H1 (cell line): ENCODE results near the gene SLU7. TPM values are rescaled to one million over a fixed set of nuclear protein-coding genes. Genes with fewer than 3 reads are reported as not detected.

Experiments
- CTCF ChIA-PET: fragments of 300-600 bp; sonication (Branson Sonifier 250); formaldehyde crosslinking; loops from one replicate; lab custom pipeline; 2021; ENCODE audit not compliant: partially characterized antibody; lab: Charles Lee
- POLR2A ChIA-PET: fragments of 300-600 bp; sonication (Branson Sonifier 250); formaldehyde crosslinking; loops from one replicate; lab custom pipeline; 2021; ENCODE audit warnings: inconsistent platforms; ENCODE audit not compliant: partially characterized antibody; lab: Charles Lee
- DNase-seq, 2 experiments: peaks; one replicate each; pipeline versions ENCODE4 v3.0.0 to v3.0.0-alpha.2; 2010 to 2022; ENCODE audit warnings: low spot score in 2 of 2, low read depth in 1 of 2, mixed read lengths in 1 of 2
- FAIRE-seq: peaks from 2 replicates; lab custom pipeline; 2011; peaks lifted over from hg19 to GRCh38; lab: Jason Lieb, UNC
- H2AFZ ChIP-seq: 2 replicates; pipeline ENCODE4 v1.8.1; 2012; ENCODE audit warnings: low read length, inconsistent platforms
- H2AK5ac ChIP-seq: 2 replicates; pipeline ENCODE4 v1.6.1; 2013; ENCODE audit warnings: low read depth, low read length
- H2BK120ac ChIP-seq: replicated peaks from 2 replicates; pipeline ENCODE3; 2013; ENCODE audit warnings: low read depth, low read length, inconsistent platforms
- H2BK12ac ChIP-seq: 2 replicates; pipeline ENCODE4 v1.6.1; 2013; ENCODE audit warnings: low read depth, low read length
- H2BK15ac ChIP-seq: 2 replicates; pipeline ENCODE4 v1.6.1; 2013; ENCODE audit warnings: low read length
- H2BK20ac ChIP-seq: 2 replicates; pipeline ENCODE4 v1.6.1; 2013; ENCODE audit warnings: low read length
- H2BK5ac ChIP-seq: 2 replicates; pipeline ENCODE4 v1.6.1; 2013; ENCODE audit warnings: low read depth, low read length
- H3K14ac ChIP-seq: 2 replicates; pipeline ENCODE4 v1.6.1; 2013; ENCODE audit warnings: inconsistent platforms; ENCODE audit not compliant: insufficient read length
- H3K18ac ChIP-seq: 2 replicates; pipeline ENCODE4 v1.6.1; 2013; ENCODE audit warnings: low read length; ENCODE audit errors: extremely low read depth
- H3K23ac ChIP-seq: 2 replicates; pipeline ENCODE4 v1.6.1; 2013; ENCODE audit warnings: inconsistent platforms; ENCODE audit not compliant: insufficient read length
- H3K23me2 ChIP-seq: 2 replicates; pipeline ENCODE4 v1.6.1; 2013; ENCODE audit warnings: low read depth, low read length
- H3K27ac ChIP-seq: 2 replicates; pipeline ENCODE4 v1.6.1; 2011; ENCODE audit warnings: low read depth, low read length, inconsistent platforms
- H3K27me3 ChIP-seq, 4 experiments: replicated peaks in 1 of 4; 1 replicate in 1 of 4; 2 replicates in 3 of 4; pipeline versions ENCODE4 v1.6.1 to v1.8.1; 2011 to 2013; ENCODE audit warnings: low read length in 3 of 4, mild to moderate bottlenecking in 3 of 4, inconsistent platforms in 2 of 4, mixed read lengths in 2 of 4, moderate library complexity in 1 of 4; ENCODE audit not compliant: control insufficient read depth in 3 of 4, insufficient read depth in 3 of 4; ENCODE audit errors: extremely low read depth in 1 of 4
- H3K36me3 ChIP-seq, 4 experiments: 2 replicates each; pipeline versions ENCODE4 v1.6.1 to v1.8.1; 2011 to 2013; ENCODE audit warnings: mild to moderate bottlenecking in 4 of 4, low read length in 3 of 4, moderate library complexity in 2 of 4, control low read depth in 1 of 4, inconsistent platforms in 1 of 4; ENCODE audit not compliant: insufficient read depth in 4 of 4, control insufficient read depth in 2 of 4
- H3K4ac ChIP-seq: replicated peaks from 2 replicates; pipeline ENCODE3; 2013; ENCODE audit warnings: low read length, low read depth, mixed read lengths, inconsistent platforms; ENCODE audit not compliant: insufficient read length
- H3K4me1 ChIP-seq, 4 experiments: replicated peaks in 1 of 4; 1 replicate in 1 of 4; 2 replicates in 3 of 4; pipeline versions ENCODE4 v1.6.1 to v1.8.1; 2011 to 2013; ENCODE audit warnings: low read length in 3 of 4, inconsistent platforms in 2 of 4, mixed read lengths in 1 of 4; ENCODE audit not compliant: insufficient read depth in 4 of 4, control insufficient read depth in 3 of 4
- H3K4me2 ChIP-seq, 2 experiments: 2 replicates each; pipeline versions ENCODE4 v1.6.1 to v1.8.1; 2011 to 2013; ENCODE audit warnings: low read depth in 2 of 2, low read length in 2 of 2, control low read depth in 1 of 2, inconsistent platforms in 1 of 2, mild to moderate bottlenecking in 1 of 2; ENCODE audit not compliant: insufficient read depth in 1 of 2
- H3K4me3 ChIP-seq, 4 experiments: fragments of 200-600, 300-600 bp in 1 of 4; sonication (generic), shearing (Covaris generic), sonication (Bioruptor Twin) in 1 of 4; 2 replicates each; pipeline versions ENCODE4 v1.5.1 to v1.8.1; 2011 to 2016; ENCODE audit warnings: low read length in 4 of 4, low read depth in 3 of 4, control low read depth in 2 of 4, inconsistent platforms in 2 of 4, mild to moderate bottlenecking in 2 of 4, mixed read lengths in 1 of 4, moderate library complexity in 1 of 4; ENCODE audit not compliant: insufficient read depth in 2 of 4; ENCODE audit errors: extremely low read depth in 1 of 4
- H3K56ac ChIP-seq: replicated peaks from 2 replicates; pipeline ENCODE3; 2013; ENCODE audit warnings: low read depth, mild to moderate bottlenecking, mixed read lengths, low read length, inconsistent platforms; ENCODE audit not compliant: insufficient read length
- H3K79me1 ChIP-seq: 2 replicates; pipeline ENCODE4 v1.6.1; 2013; ENCODE audit warnings: low read depth, low read length, control low read depth
- H3K79me2 ChIP-seq, 2 experiments: 2 replicates each; pipeline versions ENCODE4 v1.6.1 to v1.8.1; 2012 to 2013; ENCODE audit warnings: low read length in 2 of 2, mild to moderate bottlenecking in 2 of 2, inconsistent platforms in 1 of 2; ENCODE audit not compliant: insufficient read depth in 2 of 2, control insufficient read depth in 1 of 2
- H3K9ac ChIP-seq, 4 experiments: replicated peaks in 1 of 4; 1 replicate in 1 of 4; 2 replicates in 3 of 4; pipeline versions ENCODE4 v1.6.1 to v1.8.1; 2011 to 2013; ENCODE audit warnings: low read depth in 3 of 4, low read length in 3 of 4, control low read depth in 2 of 4, mild to moderate bottlenecking in 2 of 4, moderate library complexity in 2 of 4, inconsistent platforms in 1 of 4; ENCODE audit errors: extremely low read depth in 1 of 4
- H3K9me3 ChIP-seq, 2 experiments: 2 replicates each; pipeline versions ENCODE4 v1.6.1 to v1.8.1; 2012 to 2013; ENCODE audit warnings: mild to moderate bottlenecking in 2 of 2, moderate library complexity in 2 of 2, control low read depth in 1 of 2, inconsistent platforms in 1 of 2, low read depth in 1 of 2, low read length in 1 of 2, mixed read lengths in 1 of 2; ENCODE audit not compliant: insufficient read depth in 2 of 2
- H4K20me1 ChIP-seq, 2 experiments: replicated peaks in 1 of 2; 2 replicates each; pipeline versions ENCODE3 to v1.8.1; 2011 to 2013; ENCODE audit warnings: inconsistent platforms in 2 of 2, low read length in 2 of 2, mild to moderate bottlenecking in 1 of 2; ENCODE audit not compliant: insufficient read depth in 2 of 2, control insufficient read depth in 1 of 2
- H4K5ac ChIP-seq: 2 replicates; pipeline ENCODE4 v1.6.1; 2013; ENCODE audit warnings: low read length, low read depth, mixed read lengths, inconsistent platforms; ENCODE audit not compliant: insufficient read length
- H4K8ac ChIP-seq: 2 replicates; pipeline ENCODE4 v1.8.0; 2013; ENCODE audit warnings: mild to moderate bottlenecking, moderate library complexity, low read length, inconsistent platforms; ENCODE audit not compliant: insufficient read depth; ENCODE audit errors: extremely low read depth
- H4K91ac ChIP-seq: replicated peaks from 2 replicates; pipeline ENCODE3; 2013; ENCODE audit warnings: low read length, mixed read lengths, inconsistent platforms; ENCODE audit not compliant: insufficient read length
- HDAC2 ChIP-seq, 2 experiments: fragments of 300-600 bp in 1 of 2; sonication (generic) in 1 of 2; IDR thresholded peaks; 2 replicates each; pipeline ENCODE4 v1.6.1; 2011 to 2012; ENCODE audit warnings: low read depth in 2 of 2, low read length in 2 of 2, mild to moderate bottlenecking in 2 of 2, moderate library complexity in 2 of 2, borderline replicate concordance in 1 of 2, inconsistent platforms in 1 of 2
- JUN ChIP-seq: IDR thresholded peaks from 2 replicates; pipeline ENCODE4 v1.6.1; 2011; ENCODE audit warnings: low read depth, mild to moderate bottlenecking, improper control_type of control experiment, low read length
- KDM4A ChIP-seq: IDR thresholded peaks from one replicate; pipeline ENCODE4 v1.7.1; 2012; ENCODE audit warnings: low read depth, mild to moderate bottlenecking, moderate library complexity, low read length, inconsistent platforms; ENCODE audit not compliant: severe bottlenecking
- MAFK ChIP-seq: IDR thresholded peaks from 2 replicates; pipeline ENCODE4 v1.6.1; 2012; ENCODE audit warnings: low read depth, mild to moderate bottlenecking, improper control_type of control experiment, low read length
- MAX ChIP-seq: IDR thresholded peaks from 2 replicates; pipeline ENCODE4 v1.6.1; 2012; ENCODE audit warnings: inconsistent platforms
- PHF8 ChIP-seq: fragments of 200-600 bp; sonication (generic); conservative IDR thresholded peaks from 2 replicates; pipeline ENCODE4 v1.7.1; 2012; ENCODE audit warnings: low read depth, mild to moderate bottlenecking, inconsistent platforms, low read length, moderate library complexity
- POLR2A ChIP-seq, 2 experiments: IDR thresholded peaks; 1 replicate in 1 of 2; 2 replicates in 1 of 2; pipeline ENCODE4 v1.6.1; 2011; ENCODE audit warnings: low read depth in 2 of 2, low read length in 2 of 2, mild to moderate bottlenecking in 2 of 2; ENCODE audit errors: control extremely low read depth in 1 of 2
- RBBP5 ChIP-seq: IDR thresholded peaks from 2 replicates; pipeline ENCODE4 v1.7.1; 2012; ENCODE audit warnings: low read depth, mild to moderate bottlenecking, inconsistent platforms, low read length, moderate library complexity, borderline replicate concordance
- RXRA ChIP-seq: IDR thresholded peaks from 2 replicates; pipeline ENCODE4 v1.6.1; 2011; ENCODE audit warnings: low read depth, mild to moderate bottlenecking, low read length, moderate library complexity; ENCODE audit not compliant: insufficient read depth
- SAP30 ChIP-seq: fragments of 300-600 bp; sonication (generic); IDR thresholded peaks from 2 replicates; pipeline ENCODE4 v1.7.1; 2012; ENCODE audit warnings: low read length, moderate library complexity, mild to moderate bottlenecking, inconsistent platforms; ENCODE audit not compliant: insufficient read depth, insufficient replicate concordance
- SP4 ChIP-seq: IDR thresholded peaks from 2 replicates; pipeline ENCODE4 v1.6.1; 2012; ENCODE audit warnings: low read length, inconsistent platforms
- WGBS, 2 experiments: shearing (Covaris generic) in 1 of 2; methylation state at CpG; one replicate each; pipeline versions ENCODE4 v1.1.6 to v1.1.7; 2013 to 2015; ENCODE audit warnings: low lambda C conversion rate in 2 of 2, mixed read lengths in 2 of 2, inconsistent platforms in 1 of 2, low coverage in 1 of 2, missing lambda C conversion rate in 1 of 2; ENCODE audit not compliant: insufficient replicate concordance in 2 of 2, insufficient coverage in 1 of 2, insufficient read length in 1 of 2; ENCODE audit errors: extremely low coverage in 1 of 2, missing lambda C conversion rate in 1 of 2; 5-methylcytosine and 5-hydroxymethylcytosine counted together
- polyA plus RNA-seq, 7 experiments: library from polyadenylated mRNA; depleted of rRNA in 3 of 7; stranded (reverse) in 5 of 7; unstranded in 2 of 7; fragments of >200 nt in 5 of 7; fragments of 200-250 nt in 2 of 7; gene quantifications; 1 replicate in 5 of 7; 2 replicates in 1 of 7; 4 replicates in 1 of 7; pipeline versions ENCODE4 v1.2.1 to v1.2.3, GENCODE V29; 2011 to 2013; ENCODE audit warnings: missing spikeins in 2 of 7, mixed read lengths in 2 of 7
- total RNA-seq: library from RNA; stranded (reverse); fragmentation: NEBNext Ultra II Directional; extraction: Animal tissue kit (Norgen Biotek cat#: 25700); gene quantifications from 2 replicates; pipeline ENCODE4 v1.2.1, GENCODE V29; 2021
- TF ChIP-seq, protein P1 (sequence below): IDR thresholded peaks from 2 replicates; pipeline ENCODE4 v1.6.1; 2012; ENCODE audit warnings: low read length, inconsistent platforms

Gene SLU7
- total and polyA plus RNA-seq, 2 of the 8 experiments (the other 6 are each of a cell fraction or from before 2014, with no cell fraction given) = 6.0 to 34.1 TPM

GRCh38 chr5:160461378-160461777, 42.5 kb upstream of the SLU7 start:
- Histone ChIP-seq H3K56ac (no peak overlapping the region), H2BK120ac (no peak overlapping the region), H2BK20ac (no peak overlapping the region), H3K23me2 (no peaks in the 10 kb centered on the region), H4K91ac (no peak overlapping the region), H2BK12ac (no peak overlapping the region), H2AFZ (no peak overlapping the region), H2BK15ac (no peak overlapping the region), H2BK5ac (no peak overlapping the region), H3K9me3 (no peaks in the 10 kb centered on the region; a peak in 1 of 4 replicates), H4K5ac (no peak overlapping the region), H3K23ac (no peak overlapping the region), H3K4me1 (no peaks in the 10 kb centered on the region), H3K79me1 (no peaks in the 10 kb centered on the region), H3K4me3 (no peak overlapping the region), H3K79me2 (no peaks in the 10 kb centered on the region), H3K4me2 (no peak overlapping the region), H3K9ac (no peak overlapping the region), H3K18ac (no peak overlapping the region), H3K27me3 (no peaks in the 10 kb centered on the region), H4K20me1 (no peaks in the 10 kb centered on the region), H3K36me3 (no peaks in the 10 kb centered on the region), H3K14ac (no peak overlapping the region), H3K27ac (no peak overlapping the region), H4K8ac (no peak overlapping the region), H3K4ac (no peak overlapping the region), H2AK5ac (no peak overlapping the region)
- FAIRE-seq = no peak
- ChIA-PET POLR2A (no interaction called here), CTCF (interaction anchor here (1.2 to 5.4 kb wide), 3 partner anchors 22 to 282 kb away, joined by 3 to 47 read pairs (median 4); no protein-coding TSS in a partner anchor)
- 86% methylated on average over 6 of the region's 6 CpGs; no CpG with 5 or more reads in 1 of the 2 experiments for WGBS, 2 experiments
- DNase-seq = no peak
- TF ChIP-seq RBBP5 (no peak), MAFK (no peak), SAP30 (no peak), RXRA (no peak), POLR2A (IDR thresholded peaks at IDR 0.05; ENCODE audit: control extremely low read depth in 1 of 2, low read depth in 2 of 2, low read length in 2 of 2) (no peak), PHF8 (no peak), MAX (no peak), HDAC2 (IDR thresholded peaks at IDR 0.05; ENCODE audit: borderline replicate concordance in 1 of 2, low read depth in 2 of 2, low read length in 2 of 2) (no peak), SP4 (no peak), JUN (no peak), KDM4A (no peak)
- TF ChIP-seq, protein P1, sequence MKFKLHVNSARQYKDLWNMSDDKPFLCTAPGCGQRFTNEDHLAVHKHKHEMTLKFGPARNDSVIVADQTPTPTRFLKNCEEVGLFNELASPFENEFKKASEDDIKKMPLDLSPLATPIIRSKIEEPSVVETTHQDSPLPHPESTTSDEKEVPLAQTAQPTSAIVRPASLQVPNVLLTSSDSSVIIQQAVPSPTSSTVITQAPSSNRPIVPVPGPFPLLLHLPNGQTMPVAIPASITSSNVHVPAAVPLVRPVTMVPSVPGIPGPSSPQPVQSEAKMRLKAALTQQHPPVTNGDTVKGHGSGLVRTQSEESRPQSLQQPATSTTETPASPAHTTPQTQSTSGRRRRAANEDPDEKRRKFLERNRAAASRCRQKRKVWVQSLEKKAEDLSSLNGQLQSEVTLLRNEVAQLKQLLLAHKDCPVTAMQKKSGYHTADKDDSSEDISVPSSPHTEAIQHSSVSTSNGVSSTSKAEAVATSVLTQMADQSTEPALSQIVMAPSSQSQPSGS = no peak
